Right renal cortex interstitium (tissue), 3 donors: Measurements from ENCODE around the gene KIF4A. TPM values are rescaled to one million over a fixed set of nuclear protein-coding genes. Genes with fewer than 3 reads are reported as not detected.
"Not testable (repeated sequence)": the region's sequence is repeated elsewhere in the genome, so short reads cannot be mapped to it uniquely, and the experiment has no call there.

ENCODE experiments used
- DNase-seq, 3 donors: peaks; one replicate each; pipeline ENCODE4 v3.0.0-alpha.2; 2013; ENCODE audit warnings: low read depth in 3 of 3, low spot score in 2 of 3
- polyA plus RNA-seq, 3 donors: library from polyadenylated mRNA; unstranded; fragments of 120-200 nt; gene quantifications; one replicate each; pipeline ENCODE4 v1.2.1, GENCODE V29; 2013; ENCODE audit not compliant: insufficient read length in 3 of 3

The KIF4A gene, protein sequence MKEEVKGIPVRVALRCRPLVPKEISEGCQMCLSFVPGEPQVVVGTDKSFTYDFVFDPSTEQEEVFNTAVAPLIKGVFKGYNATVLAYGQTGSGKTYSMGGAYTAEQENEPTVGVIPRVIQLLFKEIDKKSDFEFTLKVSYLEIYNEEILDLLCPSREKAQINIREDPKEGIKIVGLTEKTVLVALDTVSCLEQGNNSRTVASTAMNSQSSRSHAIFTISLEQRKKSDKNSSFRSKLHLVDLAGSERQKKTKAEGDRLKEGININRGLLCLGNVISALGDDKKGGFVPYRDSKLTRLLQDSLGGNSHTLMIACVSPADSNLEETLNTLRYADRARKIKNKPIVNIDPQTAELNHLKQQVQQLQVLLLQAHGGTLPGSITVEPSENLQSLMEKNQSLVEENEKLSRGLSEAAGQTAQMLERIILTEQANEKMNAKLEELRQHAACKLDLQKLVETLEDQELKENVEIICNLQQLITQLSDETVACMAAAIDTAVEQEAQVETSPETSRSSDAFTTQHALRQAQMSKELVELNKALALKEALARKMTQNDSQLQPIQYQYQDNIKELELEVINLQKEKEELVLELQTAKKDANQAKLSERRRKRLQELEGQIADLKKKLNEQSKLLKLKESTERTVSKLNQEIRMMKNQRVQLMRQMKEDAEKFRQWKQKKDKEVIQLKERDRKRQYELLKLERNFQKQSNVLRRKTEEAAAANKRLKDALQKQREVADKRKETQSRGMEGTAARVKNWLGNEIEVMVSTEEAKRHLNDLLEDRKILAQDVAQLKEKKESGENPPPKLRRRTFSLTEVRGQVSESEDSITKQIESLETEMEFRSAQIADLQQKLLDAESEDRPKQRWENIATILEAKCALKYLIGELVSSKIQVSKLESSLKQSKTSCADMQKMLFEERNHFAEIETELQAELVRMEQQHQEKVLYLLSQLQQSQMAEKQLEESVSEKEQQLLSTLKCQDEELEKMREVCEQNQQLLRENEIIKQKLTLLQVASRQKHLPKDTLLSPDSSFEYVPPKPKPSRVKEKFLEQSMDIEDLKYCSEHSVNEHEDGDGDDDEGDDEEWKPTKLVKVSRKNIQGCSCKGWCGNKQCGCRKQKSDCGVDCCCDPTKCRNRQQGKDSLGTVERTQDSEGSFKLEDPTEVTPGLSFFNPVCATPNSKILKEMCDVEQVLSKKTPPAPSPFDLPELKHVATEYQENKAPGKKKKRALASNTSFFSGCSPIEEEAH
- 10 to 100 TPM; 17.6 to 20.1 (median 18.2) TPM for polyA plus RNA-seq

DNA sequence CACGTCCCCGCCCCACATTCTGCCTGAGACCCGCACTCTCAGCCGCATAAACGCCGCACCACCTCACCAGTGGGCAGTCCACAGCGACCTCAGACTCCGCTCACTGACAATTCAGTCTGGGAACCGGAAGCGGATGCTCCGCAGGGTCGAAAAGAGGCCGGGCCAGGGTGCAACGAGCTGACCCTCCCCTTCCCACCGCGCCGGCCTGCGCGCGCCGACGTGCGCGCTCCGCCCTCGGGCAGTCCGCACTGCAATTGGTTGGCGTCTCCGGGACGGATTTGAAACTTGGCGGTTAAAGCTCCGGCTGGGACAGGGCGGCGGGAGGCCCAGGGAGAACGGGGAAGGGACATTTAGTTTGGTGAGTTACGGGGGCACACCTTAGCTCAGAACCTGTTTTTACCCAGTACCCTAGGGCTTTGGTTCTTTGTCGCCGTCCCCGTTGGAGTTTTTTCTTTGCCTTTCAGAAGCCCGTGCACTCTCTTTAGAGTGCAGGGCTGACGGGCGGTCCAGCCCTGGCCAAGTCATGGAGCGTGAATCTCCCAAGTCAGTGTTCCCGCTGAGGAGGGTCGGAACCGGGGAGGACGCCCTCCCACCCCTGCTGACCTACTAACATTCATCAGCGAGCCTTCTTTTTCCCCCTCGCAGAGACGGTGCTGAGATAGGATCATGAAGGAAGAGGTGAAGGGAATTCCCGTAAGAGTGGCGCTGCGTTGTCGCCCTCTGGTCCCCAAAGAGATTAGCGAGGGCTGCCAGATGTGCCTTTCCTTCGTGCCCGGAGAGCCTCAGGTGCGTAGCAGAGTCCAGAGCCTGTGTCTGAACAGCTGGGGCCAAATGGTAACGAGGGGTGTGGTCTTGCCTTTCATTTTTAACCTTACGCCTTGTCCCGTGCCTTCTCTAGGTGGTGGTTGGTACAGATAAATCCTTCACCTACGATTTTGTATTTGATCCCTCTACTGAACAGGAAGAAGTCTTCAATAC, at the start of gene KIF4A, which contains the start of gene PDZD11:
Gene KIF4A, plus strand, starts transcription at position 312 of the 978 bp plus-strand sequence. Its CDS starts 355 bp downstream, at position 667.
Gene PDZD11, minus strand, starts transcription at position 135 of the 978 bp plus-strand sequence. CDS start 586 bp downstream, outside the sequence.
- DNase-seq = peak; percentile 43 to 64 (median 54)

DNA sequence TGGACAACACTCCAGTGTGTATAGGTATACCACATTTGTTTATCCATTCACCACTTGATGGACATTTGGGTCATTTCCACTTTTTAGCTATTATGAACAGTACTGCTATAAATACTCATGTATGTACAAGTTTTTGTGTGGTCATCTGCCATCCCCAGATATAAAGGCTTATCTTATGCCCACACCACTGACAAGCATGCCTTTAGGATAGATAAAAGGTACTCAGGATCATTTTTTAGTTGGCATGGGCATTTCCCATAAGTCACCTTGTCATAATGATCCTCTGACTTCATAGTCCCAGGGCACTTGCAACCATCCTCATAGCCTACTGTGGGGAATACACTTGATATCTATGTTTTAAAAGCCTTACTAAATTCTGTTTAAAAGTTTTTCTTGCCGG, 49.2 kb upstream of the KIF4A start:
- DNase-seq = no peak

DNA sequence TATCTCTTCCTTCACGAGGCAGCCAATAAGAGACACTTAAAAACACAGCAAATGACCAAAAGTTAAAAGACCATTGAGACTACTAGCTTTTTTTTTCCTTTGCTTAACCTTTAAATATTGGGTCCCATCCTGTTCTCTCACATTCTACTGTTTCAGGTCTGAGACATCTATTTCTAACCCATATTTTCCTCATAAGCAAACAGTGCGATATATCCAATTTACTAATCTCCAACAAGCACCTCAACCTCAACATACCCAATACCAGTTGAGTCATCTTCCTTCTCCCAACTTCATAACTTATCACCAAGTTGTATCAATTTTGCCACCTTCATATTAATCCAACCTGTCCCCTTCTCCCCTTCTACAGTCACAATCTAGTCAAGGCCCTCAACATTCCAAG, 48.4 kb upstream of the KIF4A start:
- DNase-seq = no peak

DNA sequence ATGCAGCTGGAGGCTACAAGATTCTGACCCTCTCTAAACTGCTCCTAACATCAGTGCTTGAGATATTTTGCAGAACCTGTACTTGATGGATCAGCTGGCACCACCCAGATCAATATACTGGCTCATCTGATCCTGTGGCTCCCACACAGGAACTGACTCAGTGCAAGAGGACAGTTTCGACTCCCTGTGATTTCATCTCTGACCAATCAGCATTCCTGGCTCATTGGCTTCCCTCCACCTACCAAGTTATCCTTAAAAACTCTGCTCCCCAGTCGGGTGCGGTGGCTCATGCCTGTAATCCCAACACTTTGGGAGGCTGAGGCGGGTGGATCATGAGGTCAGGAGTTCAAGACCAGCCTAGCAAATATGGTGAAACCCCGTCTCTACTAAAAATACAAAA, 46.3 kb upstream of the KIF4A start:
- not testable (repeated sequence) for DNase-seq

DNA sequence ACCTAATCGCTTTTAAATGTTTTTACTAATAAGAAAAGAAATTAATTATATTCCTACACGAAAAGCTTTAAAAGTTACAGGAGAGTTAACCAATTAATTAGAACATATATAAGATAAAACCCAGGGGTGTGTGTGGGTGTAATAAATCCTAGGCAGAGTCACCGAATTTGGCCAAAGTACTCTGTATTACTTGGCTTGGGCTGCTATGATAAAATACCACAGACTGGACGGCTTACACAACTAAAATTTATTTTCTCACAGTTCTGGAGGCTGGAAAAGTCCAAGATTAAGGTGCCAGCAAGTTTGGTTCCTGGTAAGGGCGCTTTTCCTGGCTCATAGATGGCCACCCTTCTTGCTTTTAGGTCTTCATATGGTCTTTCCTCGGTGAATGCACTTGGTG, 45.0 kb upstream of the KIF4A start:
- DNase-seq = no peak

DNA sequence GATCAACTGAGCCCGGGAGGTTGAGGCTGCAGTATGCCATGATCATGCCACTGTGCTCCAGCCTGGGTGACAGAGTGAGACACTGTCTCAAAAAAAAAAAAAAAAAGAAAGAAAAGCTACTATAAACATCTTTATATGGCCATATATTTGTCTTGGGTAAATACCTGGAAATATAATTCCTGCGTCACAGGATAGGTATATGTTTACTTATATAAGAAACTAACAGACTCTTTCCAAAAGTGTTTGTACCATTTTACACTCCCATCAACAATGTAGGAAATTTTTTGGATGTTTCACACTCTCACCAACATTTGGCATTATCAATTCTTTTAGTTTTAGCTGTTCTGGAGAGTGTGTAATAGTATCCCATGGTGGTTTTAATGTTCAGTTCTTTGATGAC, 42.7 kb upstream of the KIF4A start:
- no peak for DNase-seq

DNA sequence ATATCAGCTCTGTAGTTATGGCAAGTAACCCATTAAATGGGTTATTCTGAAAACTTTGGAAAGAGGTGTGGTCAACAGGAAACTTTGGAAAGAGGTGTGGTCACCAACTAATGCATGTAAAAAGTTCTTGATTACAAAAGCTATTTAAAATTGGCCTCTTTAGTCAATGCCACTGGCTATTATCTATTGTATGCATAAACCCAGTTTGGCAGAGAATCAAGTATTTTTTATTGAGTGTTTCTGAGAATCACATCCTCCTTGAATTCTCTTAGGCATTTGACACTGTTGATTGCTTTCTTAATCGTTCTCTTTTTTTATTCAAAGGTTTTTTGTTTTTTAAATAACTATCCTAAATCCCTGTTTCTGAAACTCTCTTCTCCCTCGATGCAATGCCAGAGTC, 37.4 kb upstream of the KIF4A start:
- DNase-seq = no peak

DNA sequence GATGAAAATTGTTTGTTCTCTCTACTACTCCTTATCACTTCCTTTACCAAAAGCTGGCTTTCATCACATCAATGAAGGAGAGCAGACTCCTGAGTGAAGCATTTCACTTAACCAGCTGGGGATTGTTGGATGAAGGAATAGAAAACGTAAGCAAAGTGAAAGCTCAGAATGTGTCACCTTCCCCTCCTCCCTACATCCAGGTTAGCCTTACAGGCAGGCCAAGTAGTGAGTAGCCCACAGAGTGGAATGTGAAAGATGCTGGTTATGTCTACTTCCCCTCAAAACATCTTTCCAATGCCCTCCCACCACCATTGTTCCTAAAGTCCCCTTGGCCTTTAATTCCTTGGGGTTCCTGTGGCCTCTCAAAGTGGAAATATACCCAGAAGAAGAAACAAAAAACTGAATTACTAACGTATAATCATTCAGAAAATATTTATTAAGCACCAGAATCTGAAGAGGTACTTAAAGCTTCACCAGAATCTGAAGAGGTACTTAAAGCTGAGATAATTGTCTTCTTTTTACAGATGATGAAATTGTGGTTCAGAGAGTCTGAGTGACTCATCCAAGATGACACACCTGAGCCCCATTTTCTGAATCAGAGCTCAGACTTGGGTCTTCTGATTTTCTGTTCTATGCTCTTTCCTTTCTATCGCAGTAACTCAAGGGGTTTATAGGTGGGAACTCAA, 36.4 kb upstream of the KIF4A start:
- no peak for DNase-seq

DNA sequence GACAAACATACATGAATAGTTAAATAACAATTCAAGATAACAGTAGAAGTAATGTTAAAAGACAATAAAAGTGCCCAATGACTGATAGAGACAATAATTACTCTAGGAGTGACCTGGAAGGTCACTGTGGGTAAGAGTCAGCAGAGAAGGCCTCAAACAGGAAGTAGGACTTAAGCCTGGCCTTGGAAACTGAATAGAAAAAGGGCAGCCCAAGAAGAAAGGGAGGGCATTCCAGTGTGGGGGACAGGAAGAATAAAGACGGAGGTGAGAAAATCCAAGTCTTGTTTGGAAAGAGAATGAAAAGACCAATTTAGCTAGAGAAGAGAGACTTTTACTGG, 35.9 kb upstream of the KIF4A start:
- no peak for DNase-seq

DNA sequence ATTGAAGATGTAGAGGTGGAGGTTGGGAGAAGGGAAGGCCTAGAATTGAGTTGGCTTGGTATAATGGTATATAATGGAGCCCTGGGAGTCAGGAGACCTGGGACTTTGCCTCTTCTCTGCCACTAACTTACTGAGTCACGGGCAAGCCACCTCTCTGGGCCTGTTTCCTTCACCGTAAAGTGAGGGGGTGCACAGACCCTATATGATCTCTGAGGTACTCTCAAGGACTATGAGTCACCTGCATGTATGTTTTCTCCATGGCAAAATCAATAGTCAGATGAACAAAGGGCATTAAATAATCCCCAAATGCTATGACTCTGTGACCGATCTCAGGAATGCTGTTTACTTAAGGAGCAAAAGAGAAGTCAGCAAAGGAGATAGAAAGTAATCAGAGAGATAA, 35.0 kb upstream of the KIF4A start:
- no peak for DNase-seq

DNA sequence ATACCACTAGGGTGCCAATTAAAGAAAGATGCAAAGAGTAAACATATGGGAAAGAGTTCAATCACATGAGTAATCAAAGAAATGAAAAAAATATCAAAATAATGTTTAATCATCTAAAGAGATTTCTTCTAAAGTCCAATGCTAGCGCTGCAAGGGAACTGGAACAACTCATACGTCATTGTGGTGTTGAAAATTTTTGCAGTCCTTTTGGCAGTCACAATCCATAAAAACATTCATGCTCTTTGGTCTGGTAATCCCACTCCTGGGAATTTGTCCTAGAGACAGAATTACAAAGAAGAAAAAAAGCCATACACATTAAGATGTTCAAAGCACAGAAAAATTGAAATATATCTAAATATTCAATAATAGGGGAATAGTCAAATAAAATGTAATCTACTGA, 34.5 kb upstream of the KIF4A start:
- no peak for DNase-seq

DNA sequence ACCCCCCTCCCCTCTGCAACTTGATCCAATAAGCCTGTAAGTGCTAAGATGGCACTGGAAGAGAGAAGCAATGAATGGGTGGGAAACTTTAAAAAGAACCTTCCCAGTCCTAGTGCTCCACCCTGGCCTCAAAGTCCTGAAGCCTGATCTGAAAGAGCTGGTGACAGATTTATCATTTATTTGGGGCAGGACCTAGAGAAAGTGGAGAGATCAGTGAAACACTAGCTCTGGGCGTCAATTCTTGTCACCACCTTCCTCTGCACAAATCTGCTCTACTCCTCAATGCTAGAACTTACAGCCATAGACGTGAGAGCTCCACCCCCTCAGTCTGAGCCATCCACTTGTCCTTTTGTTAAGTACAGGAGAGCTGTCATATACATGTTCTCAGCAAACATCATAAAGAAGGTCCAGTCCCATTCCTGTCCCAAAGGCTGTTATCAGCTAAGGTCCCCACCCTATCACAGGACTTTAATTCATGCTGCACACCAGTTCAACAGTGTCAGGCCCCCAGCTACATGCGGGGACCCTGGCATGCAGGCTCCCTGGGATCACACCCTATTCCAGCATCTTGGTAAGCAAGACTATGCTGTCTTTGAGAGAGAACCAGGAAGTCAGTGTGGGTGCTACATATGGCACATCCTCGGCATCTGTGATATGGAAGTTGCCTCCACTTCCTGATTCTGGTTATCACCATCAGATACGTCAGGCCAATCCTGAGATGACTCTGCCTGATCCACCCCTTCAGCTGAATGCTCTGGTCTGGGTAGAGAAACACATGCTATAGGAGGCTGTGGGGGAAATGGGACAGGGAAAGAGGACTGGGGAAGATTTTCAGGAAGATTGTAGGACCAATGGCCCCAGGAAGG, 32.2 kb upstream of the KIF4A start:
- no peak for DNase-seq

DNA sequence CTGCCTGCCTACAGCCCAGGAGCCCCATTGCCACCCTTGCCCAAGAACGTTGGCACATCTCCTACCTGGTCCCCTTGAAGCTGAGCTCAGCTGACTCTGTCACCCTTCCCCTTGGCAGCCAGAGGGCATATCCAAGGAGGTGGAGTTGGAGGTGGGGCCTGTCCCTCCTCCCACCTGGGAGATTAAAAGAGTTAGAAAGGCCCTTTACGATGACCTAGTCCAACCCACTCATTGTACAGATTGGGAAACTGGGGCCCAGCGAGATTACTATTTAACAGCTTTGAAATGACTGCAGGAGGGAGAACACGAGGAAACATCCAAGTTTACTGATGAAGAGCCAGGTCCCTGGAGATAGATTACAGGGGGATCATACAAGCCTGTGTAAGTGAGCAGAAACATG, 29.8 kb upstream of the KIF4A start, which contains the start of gene P2RY4:
Gene P2RY4, minus strand, starts transcription at position 101 of the 400 bp plus-strand sequence. CDS start 580 bp downstream, outside the sequence.
- DNase-seq = no peak

DNA sequence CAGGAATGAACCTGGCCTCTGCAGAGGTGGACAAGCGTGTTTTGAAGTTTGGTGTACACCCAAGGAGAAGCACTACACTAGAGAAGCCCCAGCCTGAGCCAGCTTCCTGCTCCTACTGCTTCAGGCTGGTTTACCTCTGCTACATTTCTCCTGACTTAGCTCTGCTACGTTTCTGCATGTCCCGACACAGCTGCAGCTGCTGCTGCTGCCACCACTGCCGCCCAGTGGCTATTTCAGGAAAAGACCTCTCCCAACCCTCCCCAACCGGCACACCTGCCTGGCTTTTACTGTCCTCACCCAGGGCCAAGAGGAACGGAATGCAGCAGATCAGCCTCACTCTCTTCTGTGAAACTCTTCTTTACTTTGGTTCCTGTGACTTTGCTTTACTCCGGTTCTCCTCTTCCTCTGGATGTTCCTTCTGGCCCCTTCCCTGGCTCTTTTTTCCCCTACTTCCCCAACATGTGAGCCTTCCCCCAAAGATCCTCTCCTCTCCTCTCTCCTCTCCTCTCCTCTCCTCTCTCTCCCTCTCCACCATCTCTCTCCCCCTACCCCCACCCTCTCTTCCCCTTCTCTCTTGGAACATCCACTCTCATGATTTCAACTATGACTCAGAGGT, 26.8 kb upstream of the KIF4A start:
- peak in 1 of 3 donors; percentile 3 for DNase-seq

DNA sequence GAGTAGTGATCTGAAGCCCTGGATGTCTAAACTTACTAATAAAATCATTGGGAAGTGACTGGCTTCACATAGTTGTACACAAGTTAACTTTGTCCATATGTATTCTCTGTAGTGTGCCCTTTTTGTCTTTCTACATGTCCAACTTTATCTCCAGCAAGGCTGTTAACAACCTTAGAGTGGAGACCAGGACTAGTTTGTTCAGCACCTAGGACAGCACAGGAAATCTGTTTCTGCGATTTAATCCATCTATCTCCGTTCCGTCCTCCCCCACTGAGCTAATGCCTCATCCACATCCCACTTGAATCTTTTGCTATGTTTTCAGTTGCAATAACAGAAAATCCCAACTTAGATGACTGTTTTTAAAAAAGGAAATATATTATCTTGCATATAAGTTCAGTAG, 25.1 kb upstream of the KIF4A start:
- DNase-seq = no peak

DNA sequence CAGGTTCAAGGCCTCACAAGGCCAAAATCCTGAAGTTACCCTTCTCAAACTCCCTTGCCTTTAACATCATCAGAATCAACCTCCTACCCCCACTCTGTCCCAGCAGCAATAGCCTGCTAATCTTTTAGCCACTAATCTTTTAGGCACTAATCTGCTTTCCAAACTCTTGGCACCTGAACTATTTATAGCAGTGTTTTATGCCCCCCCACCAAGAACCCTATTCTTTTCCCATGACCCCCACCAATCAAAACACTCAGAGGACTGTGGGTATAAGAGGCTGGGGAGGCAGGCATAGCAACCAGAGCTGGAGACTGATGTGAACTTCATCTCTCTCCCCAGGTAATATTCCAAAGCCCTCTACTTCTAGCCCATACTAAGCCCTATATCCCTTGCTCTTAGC, 21.9 kb upstream of the KIF4A start, which contains the start of gene ARR3:
Gene ARR3, plus strand, starts transcription at position 301 of the 400 bp plus-strand sequence. CDS start 1,052 bp downstream, outside the sequence.
- no peak for DNase-seq

DNA sequence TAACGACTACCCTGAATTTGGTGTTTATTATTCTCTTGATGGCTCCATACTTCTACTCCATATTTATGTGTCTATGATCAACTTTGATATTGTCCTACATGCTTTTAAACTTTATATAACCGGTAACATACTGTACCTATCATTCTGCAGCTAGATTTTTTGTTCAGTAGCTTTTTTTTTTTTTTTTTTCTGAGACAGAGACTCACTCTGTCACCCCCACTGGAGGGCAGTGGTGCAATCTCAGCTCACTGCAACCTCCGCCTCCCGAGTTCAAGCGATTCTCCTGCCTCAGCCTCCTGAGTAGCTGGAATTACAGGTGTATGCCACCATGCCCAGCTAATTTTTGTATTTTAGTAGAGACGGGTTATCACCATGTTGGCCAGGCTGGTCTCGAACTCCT, 15.9 kb upstream of the KIF4A start:
- DNase-seq = not testable (repeated sequence)
